SK-N-MC (cell line): ENCODE measurements around the gene LINC01488.

Source experiments
- EZH2 ChIP-seq: fragments of 200-600 bp; sonication (generic); IDR thresholded peaks from one replicate; pipeline ENCODE4 v1.6.1; 2017; ENCODE audit warnings: antibody characterized with exemption
- FOXP2 ChIP-seq: optimal IDR thresholded peaks from 2 replicates; pipeline ENCODE3; 2011; ENCODE audit warnings: mild to moderate bottlenecking, moderate library complexity; ENCODE audit not compliant: insufficient read depth; ENCODE audit errors: extremely low read length, control extremely low read depth
- POLR2AphosphoS5 ChIP-seq: IDR thresholded peaks from 2 replicates; pipeline ENCODE4 v1.6.1; 2012; ENCODE audit warnings: mild to moderate bottlenecking, low read depth, low read length, borderline replicate concordance

DNA sequence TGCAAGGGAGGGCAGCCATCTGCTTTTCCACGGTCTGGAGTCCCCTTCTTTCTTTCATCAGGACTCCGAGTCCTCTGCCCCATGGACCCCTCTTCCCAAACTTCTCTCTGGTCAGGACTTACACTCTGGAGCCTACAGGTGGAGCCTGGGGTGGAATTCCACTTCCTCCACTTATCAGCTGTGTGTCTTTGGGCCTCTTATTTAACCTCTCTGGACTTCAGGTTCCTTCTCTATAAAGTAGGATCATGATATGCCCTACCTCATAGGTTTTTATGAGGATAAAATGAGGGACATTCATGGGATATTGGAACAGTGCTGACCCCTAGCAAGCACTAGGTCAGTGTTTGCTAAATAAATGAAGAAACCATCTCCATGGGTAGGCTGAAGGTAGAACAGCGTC is 1.7 kb downstream of the LINC01488 start:
- TF ChIP-seq EZH2, result no peak
- TF ChIP-seq POLR2AphosphoS5, result no peak
- TF ChIP-seq FOXP2, result no peak
